ENCODE data around the gene PTBP2.

PTBP2 gene

GRCh38 chr1:96721416-96722160 is at the start of gene PTBP2:
Gene PTBP2, plus strand, starts transcription at chr1:96721784. Its CDS starts 81 bp downstream, at chr1:96721865.
- peak; percentile 59 for DNase-seq (ENCODE audit: low read depth)

GRCh38 chr1:96674915-96675314 is 46.7 kb upstream of the PTBP2 start:
- no peak for DNase-seq (ENCODE audit: low read depth)

- peak; percentile 29 for DNase-seq (ENCODE audit: low read depth)
Observed at GRCh38 chr1:96682056-96682455, 39.5 kb upstream of the PTBP2 start.

- no peak for DNase-seq (ENCODE audit: low read depth)
Observed at GRCh38 chr1:96683931-96684330, 37.7 kb upstream of the PTBP2 start.

- DNase-seq (ENCODE audit: low read depth) = no peak
Observed at GRCh38 chr1:96684744-96685143, 36.8 kb upstream of the PTBP2 start.

- DNase-seq (ENCODE audit: low read depth) = no peak
Observed at GRCh38 chr1:96688767-96689166, 32.8 kb upstream of the PTBP2 start.

GRCh38 chr1:96695954-96696353 is 25.6 kb upstream of the PTBP2 start:
- no peak for DNase-seq (ENCODE audit: low read depth)

GRCh38 chr1:96698342-96698983 is 23.1 kb upstream of the PTBP2 start:
- no peak for DNase-seq (ENCODE audit: low read depth)

GRCh38 chr1:96703186-96703585 is 18.4 kb upstream of the PTBP2 start:
- no peak for DNase-seq (ENCODE audit: low read depth)

GRCh38 chr1:96707023-96707422 is 14.6 kb upstream of the PTBP2 start:
- DNase-seq (ENCODE audit: low read depth) = no peak

- DNase-seq (ENCODE audit: low read depth) = no peak
Observed at GRCh38 chr1:96708482-96708881, 13.1 kb upstream of the PTBP2 start.

GRCh38 chr1:96710708-96711477 is 10.7 kb upstream of the PTBP2 start:
- DNase-seq (ENCODE audit: low read depth) = no peak

- no peak for DNase-seq (ENCODE audit: low read depth)
Observed at GRCh38 chr1:96713649-96714048, 7.9 kb upstream of the PTBP2 start.

- no peak for DNase-seq (ENCODE audit: low read depth)
Observed at GRCh38 chr1:96714881-96715280, 6.7 kb upstream of the PTBP2 start.

- DNase-seq (ENCODE audit: low read depth) = no peak
Observed at GRCh38 chr1:96715482-96715881, 6.1 kb upstream of the PTBP2 start.

GRCh38 chr1:96721053-96721415 is 550 bp upstream of the PTBP2 start:
- peak; percentile 7 for DNase-seq (ENCODE audit: low read depth)

GRCh38 chr1:96722161-96722922 is 758 bp downstream of the PTBP2 start:
- peak; percentile 53 for DNase-seq (ENCODE audit: low read depth)

- no peak for DNase-seq (ENCODE audit: low read depth)
Observed at GRCh38 chr1:96722958-96723357, 1.4 kb downstream of the PTBP2 start.

- DNase-seq (ENCODE audit: low read depth) = no peak
Observed at GRCh38 chr1:96723377-96723776, 1.8 kb downstream of the PTBP2 start.

- DNase-seq (ENCODE audit: low read depth) = no peak
Observed at GRCh38 chr1:96723936-96724335, 2.4 kb downstream of the PTBP2 start.

- DNase-seq (ENCODE audit: low read depth) = no peak
Observed at GRCh38 chr1:96727860-96728259, 6.3 kb downstream of the PTBP2 start.

GRCh38 chr1:96730574-96731298 is 9.2 kb downstream of the PTBP2 start:
- no peak for DNase-seq (ENCODE audit: low read depth)

Data from HS-27A (cell line).